NCI-H146 (cell line): Measurements from ENCODE around the gene CCNYL1.

ENCODE experiments used
- DNase-seq: peaks from one replicate; lab custom pipeline; 2025; lab: John Stamatoyannopoulos, UW

Gene CCNYL1

DNA sequence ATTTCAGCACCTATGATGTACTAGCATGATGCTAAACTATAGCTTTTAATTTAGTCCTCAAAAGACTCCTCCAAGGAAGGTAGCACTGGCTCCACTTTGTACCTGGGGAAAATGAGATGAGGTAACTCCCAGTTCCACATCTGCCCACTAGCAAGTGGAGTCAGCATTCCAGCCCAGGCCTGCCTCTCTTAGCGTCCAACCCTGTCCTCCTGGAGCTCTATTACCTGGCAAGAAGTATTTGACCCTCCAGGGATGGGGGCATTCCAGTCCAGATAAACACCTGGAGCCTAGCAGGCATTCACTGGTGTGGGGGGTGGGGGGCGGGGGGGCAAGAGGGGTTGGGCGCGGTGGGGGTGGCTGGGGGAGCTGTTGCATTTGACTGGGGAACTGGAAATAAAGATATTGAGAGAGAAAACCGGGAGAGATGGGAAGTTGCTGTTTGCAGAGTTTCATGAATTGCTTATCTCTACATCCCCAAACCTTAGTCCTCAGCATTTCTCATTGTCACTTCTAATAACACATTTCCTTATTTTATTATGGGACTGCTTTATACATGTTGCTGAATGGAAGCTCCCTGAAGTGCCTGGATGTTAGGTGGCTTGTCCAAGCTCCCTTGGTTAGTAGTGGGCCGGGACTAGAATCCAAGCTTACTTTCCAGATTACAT lies 80.3 kb downstream of the CCNYL1 start:
- DNase-seq: no peak

DNA sequence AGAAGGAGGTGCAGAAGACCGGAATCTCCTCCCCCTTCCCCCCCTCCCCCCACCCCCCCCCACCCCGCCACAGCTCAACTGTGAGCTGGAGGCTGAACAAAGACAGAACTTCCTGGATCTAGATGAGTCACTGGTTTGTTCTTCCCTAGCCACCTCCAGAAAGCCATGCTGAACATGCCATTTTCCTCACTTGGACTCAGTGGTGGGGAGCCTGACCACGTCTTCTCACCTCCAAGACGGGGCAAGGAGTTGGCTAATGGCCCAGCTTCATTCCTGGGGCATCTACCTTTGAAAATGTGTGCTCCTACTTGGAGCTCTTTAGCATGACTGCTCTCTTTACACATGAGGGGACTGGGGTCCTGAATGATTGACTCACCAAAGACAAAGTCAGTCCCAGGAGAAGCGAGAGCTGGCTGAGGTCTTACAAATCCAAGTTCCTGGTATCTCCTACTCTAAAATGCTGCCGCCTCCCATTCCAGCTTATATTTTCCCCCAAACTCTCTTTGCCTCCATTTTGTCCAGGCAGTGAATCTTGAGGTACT lies 80.9 kb downstream of the CCNYL1 start:
- DNase-seq: no peak

GRCh38 chr2:207796585-207797350 lies 85.3 kb downstream of the CCNYL1 start:
- peak; percentile 82 for DNase-seq

- peak; percentile 69 for DNase-seq
These were observed 89.8 kb downstream of the CCNYL1 start for GRCh38 chr2:207801259-207801658.

DNA sequence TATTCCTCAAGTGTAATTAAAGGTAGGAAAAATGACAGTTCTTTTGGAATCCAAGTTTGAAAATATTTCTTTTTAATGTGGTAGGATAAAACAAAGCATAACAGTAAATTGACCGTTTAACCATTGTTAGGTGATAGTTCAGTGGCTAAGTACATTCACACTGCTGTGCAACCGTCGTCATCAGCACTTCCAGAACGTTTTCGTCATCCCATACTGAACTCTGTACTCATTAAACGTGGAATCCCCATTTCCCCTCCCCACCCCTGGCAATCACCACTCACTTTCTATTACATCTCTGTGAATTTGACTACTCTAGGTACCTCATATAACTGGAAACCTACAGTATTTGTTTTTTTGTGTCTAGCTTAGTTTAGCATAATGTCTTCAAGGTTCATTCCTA lies 91.2 kb downstream of the CCNYL1 start:
- DNase-seq: no peak
